Measurements from ENCODE around the gene SYCP2. TPM values are rescaled to one million over a fixed set of nuclear protein-coding genes. Genes with fewer than 3 reads are reported as not detected.

Gene SYCP2
- total RNA-seq, 1 donor from 2014 or later = 2.3 TPM

- TF ChIP-seq CTCF (conservative IDR thresholded peaks at IDR 0.05) = no peak
- H3K36me3 Mint-ChIP-seq (ENCODE audit: low read depth) = peaks cover 7% of the 10 kb centered on the region
- no peak overlapping the region for H3K27ac Mint-ChIP-seq (ENCODE audit: unreplicated experiment)
- H3K27me3 Mint-ChIP-seq (ENCODE audit: low read depth) = no peaks in the 10 kb centered on the region
- H3K4me1 Mint-ChIP-seq = no peaks in the 10 kb centered on the region
- peaks cover 4% of the 10 kb centered on the region for H3K9me3 Mint-ChIP-seq
- DNase-seq (ENCODE audit: low read depth, low spot score) = no peak
- no peak overlapping the region for H3K4me3 Mint-ChIP-seq
Observed at GRCh38 chr20:59884494-59884893, 48.9 kb downstream of the SYCP2 start.

DNA sequence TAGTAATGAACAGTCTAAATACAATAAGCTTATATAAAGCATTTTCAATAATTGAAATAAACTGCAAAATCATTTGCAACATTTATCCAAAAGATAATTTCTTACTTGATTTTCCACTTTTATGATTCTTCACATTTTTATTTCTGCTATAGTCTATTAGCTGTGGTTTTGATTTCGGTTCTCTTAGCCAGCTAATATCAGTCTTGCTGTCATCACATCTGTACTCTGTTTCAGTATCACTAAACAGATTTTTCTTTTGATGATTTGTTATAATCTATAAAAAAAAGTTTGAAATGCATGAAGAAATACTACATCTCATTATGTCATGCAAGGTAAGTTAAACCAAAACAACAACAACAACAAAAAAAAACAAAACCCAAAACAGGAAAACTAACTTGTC lies 53.2 kb downstream of the SYCP2 start:
- H3K4me1 Mint-ChIP-seq = no peaks in the 10 kb centered on the region
- no peak overlapping the region for H3K27ac Mint-ChIP-seq (ENCODE audit: unreplicated experiment)
- DNase-seq (ENCODE audit: low read depth, low spot score) = no peak
- H3K9me3 Mint-ChIP-seq = peaks cover 4% of the 10 kb centered on the region
- H3K4me3 Mint-ChIP-seq = no peak overlapping the region
- no peaks in the 10 kb centered on the region for H3K27me3 Mint-ChIP-seq (ENCODE audit: low read depth)
- TF ChIP-seq CTCF (conservative IDR thresholded peaks at IDR 0.05) = no peak
- H3K36me3 Mint-ChIP-seq (ENCODE audit: low read depth) = peaks cover 4% of the 10 kb centered on the region

GRCh38 chr20:59873409-59873808 lies 60.0 kb downstream of the SYCP2 start:
- Mint-ChIP-seq H3K4me1 (no peaks in the 10 kb centered on the region), H3K27ac (ENCODE audit: unreplicated experiment) (no peak overlapping the region), H3K4me3 (no peak overlapping the region), H3K9me3 (no peaks in the 10 kb centered on the region), H3K36me3 (ENCODE audit: low read depth) (no peaks in the 10 kb centered on the region), H3K27me3 (ENCODE audit: low read depth) (no peaks in the 10 kb centered on the region)
- TF ChIP-seq CTCF (conservative IDR thresholded peaks at IDR 0.05) = no peak
- no peak for DNase-seq (ENCODE audit: low read depth, low spot score)

GRCh38 chr20:59871096-59871495 lies 62.3 kb downstream of the SYCP2 start:
- Mint-ChIP-seq H3K9me3 (no peaks in the 10 kb centered on the region), H3K36me3 (ENCODE audit: low read depth) (no peaks in the 10 kb centered on the region), H3K27ac (ENCODE audit: unreplicated experiment) (no peak overlapping the region), H3K4me1 (no peaks in the 10 kb centered on the region), H3K27me3 (ENCODE audit: low read depth) (no peaks in the 10 kb centered on the region), H3K4me3 (no peak overlapping the region)
- no peak for DNase-seq (ENCODE audit: low read depth, low spot score)
- TF ChIP-seq CTCF (conservative IDR thresholded peaks at IDR 0.05) = no peak

DNA sequence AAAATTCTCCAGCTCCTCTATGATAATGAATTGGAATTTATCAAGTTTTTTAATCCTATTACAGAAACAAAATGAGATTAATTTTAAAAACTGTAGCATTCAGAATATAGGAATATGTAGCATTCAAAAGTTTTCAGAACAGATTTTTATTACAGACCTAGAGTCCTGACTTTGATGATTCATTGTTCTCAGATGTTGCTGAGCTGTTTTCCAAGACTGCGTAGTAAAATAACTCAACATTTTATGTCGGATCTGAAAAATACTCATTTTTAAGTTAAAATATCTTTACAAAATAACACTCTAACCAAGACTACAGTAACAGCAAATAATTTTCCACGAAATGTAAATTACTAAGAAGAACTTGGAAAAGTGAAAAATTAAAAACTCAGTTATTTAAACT lies 67.1 kb downstream of the SYCP2 start:
- Mint-ChIP-seq H3K27me3 (ENCODE audit: low read depth) (no peaks in the 10 kb centered on the region), H3K9me3 (no peaks in the 10 kb centered on the region), H3K27ac (ENCODE audit: unreplicated experiment) (no peak overlapping the region), H3K36me3 (ENCODE audit: low read depth) (no peaks in the 10 kb centered on the region), H3K4me1 (no peaks in the 10 kb centered on the region), H3K4me3 (no peak overlapping the region)
- DNase-seq (ENCODE audit: low read depth, low spot score) = no peak
- no peak for TF ChIP-seq CTCF (conservative IDR thresholded peaks at IDR 0.05)

DNA sequence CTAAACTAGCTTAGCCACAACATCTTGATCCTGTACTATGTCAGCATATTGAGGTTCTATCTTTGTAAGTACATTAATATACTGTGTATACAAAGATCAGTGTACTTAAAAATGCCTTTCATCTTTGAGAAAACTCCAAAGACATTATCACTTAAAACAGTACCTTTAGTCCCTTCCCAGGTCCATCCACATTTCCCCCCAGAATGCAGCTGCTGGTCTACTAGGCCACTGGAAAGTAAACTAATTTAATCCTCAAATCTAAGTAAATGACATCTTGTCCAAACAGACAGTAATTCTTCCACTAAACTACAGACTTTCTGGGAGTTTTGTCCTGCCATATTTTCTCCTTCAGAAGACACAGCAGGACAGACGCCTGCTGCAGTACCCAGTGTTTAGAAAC lies 68.7 kb downstream of the SYCP2 start:
- no peak for TF ChIP-seq CTCF (conservative IDR thresholded peaks at IDR 0.05)
- DNase-seq (ENCODE audit: low read depth, low spot score) = no peak
- no peak overlapping the region for H3K27ac Mint-ChIP-seq (ENCODE audit: unreplicated experiment)
- no peaks in the 10 kb centered on the region for H3K36me3 Mint-ChIP-seq (ENCODE audit: low read depth)
- H3K27me3 Mint-ChIP-seq (ENCODE audit: low read depth) = no peaks in the 10 kb centered on the region
- H3K9me3 Mint-ChIP-seq = no peaks in the 10 kb centered on the region
- H3K4me1 Mint-ChIP-seq = no peaks in the 10 kb centered on the region
- H3K4me3 Mint-ChIP-seq = no peak overlapping the region
